ENCODE data around the gene LMAN1L. TPM values are rescaled to one million over a fixed set of nuclear protein-coding genes. Genes with fewer than 3 reads are reported as not detected.

The LMAN1L gene
- total RNA-seq, 2 donors from 2014 or later: not detected

GRCh38 chr15:74815121-74815934, 2.7 kb downstream of the LMAN1L start:
- intact Hi-C loops (cut with DNase I): no loop called here
- H3K27ac ChIP-seq: no peak overlapping the region
- no peaks in the 10 kb centered on the region for H3K36me3 ChIP-seq (replicated peaks in 1 of 2; ENCODE audit: insufficient read depth in 1 of 2, low read depth in 2 of 2)
- H3K9me3 ChIP-seq: no peaks in the 10 kb centered on the region
- ATAC-seq: peak; percentile 45
- 64 to 68% methylated on average over 9 to 10 of the region's 10 CpGs for WGBS, 2 donors
- H3K4me1 ChIP-seq: peaks cover 10% of the 10 kb centered on the region
- no peak overlapping the region for H3K4me3 ChIP-seq
- TF ChIP-seq POLR2A (IDR thresholded peaks at IDR 0.05) (no peak), CTCF (IDR thresholded peaks at IDR 0.05) (no peak)
- peak; percentile 43 to 81 (median 74) for DNase-seq
- no peaks in the 10 kb centered on the region for H3K27me3 ChIP-seq

- Histone ChIP-seq H3K27me3 (no peaks in the 10 kb centered on the region), H3K9me3 (no peaks in the 10 kb centered on the region), H3K4me1 (peaks cover 10% of the 10 kb centered on the region), H3K27ac (no peak overlapping the region), H3K4me3 (no peak overlapping the region), H3K36me3 (replicated peaks in 1 of 2; ENCODE audit: insufficient read depth in 1 of 2, low read depth in 2 of 2) (no peaks in the 10 kb centered on the region)
- intact Hi-C loops (cut with DNase I): no loop called here
- no peak for DNase-seq
- ATAC-seq: no peak
- TF ChIP-seq CTCF (IDR thresholded peaks at IDR 0.05): no peak
- no peak for TF ChIP-seq POLR2A (IDR thresholded peaks at IDR 0.05)
- WGBS, 2 donors: 89% methylated on average over 9 to 15 of the region's 15 CpGs
These were observed 3.3 kb downstream of the LMAN1L start for GRCh38 chr15:74815961-74816360.

- Histone ChIP-seq H3K27me3 (no peaks in the 10 kb centered on the region), H3K4me3 (no peak overlapping the region), H3K36me3 (replicated peaks in 1 of 2; ENCODE audit: insufficient read depth in 1 of 2, low read depth in 2 of 2) (no peaks in the 10 kb centered on the region), H3K27ac (no peak overlapping the region), H3K4me1 (peaks cover 10% of the 10 kb centered on the region), H3K9me3 (no peaks in the 10 kb centered on the region)
- DNase-seq (no peak), ATAC-seq (no peak)
- 50 to 60% methylated on average over 11 to 19 of the region's 19 CpGs for WGBS, 2 donors
- TF ChIP-seq CTCF (IDR thresholded peaks at IDR 0.05): no peak
- TF ChIP-seq POLR2A (IDR thresholded peaks at IDR 0.05): no peak
- intact Hi-C loops (cut with DNase I): no loop called here
These were observed 4.2 kb downstream of the LMAN1L start for GRCh38 chr15:74816624-74817369.

- intact Hi-C loops (cut with DNase I): no loop called here
- no peak overlapping the region for H3K4me3 ChIP-seq
- WGBS, 2 donors: 14 to 23% methylated on average over 7 to 9 of the region's 9 CpGs
- DNase-seq: peak in 3 of 4 donors; percentile 34 to 45 (median 41)
- ATAC-seq: no peak
- no peaks in the 10 kb centered on the region for H3K27me3 ChIP-seq
- no peak overlapping the region for H3K27ac ChIP-seq
- no peaks in the 10 kb centered on the region for H3K9me3 ChIP-seq
- H3K36me3 ChIP-seq (replicated peaks in 1 of 2; ENCODE audit: insufficient read depth in 1 of 2, low read depth in 2 of 2): no peaks in the 10 kb centered on the region
- TF ChIP-seq POLR2A (IDR thresholded peaks at IDR 0.05): no peak
- TF ChIP-seq CTCF (IDR thresholded peaks at IDR 0.05): peak in 3 of 7 experiments; percentile 15 to 29 (median 19)
- peaks cover 10% of the 10 kb centered on the region for H3K4me1 ChIP-seq
These were observed 4.7 kb downstream of the LMAN1L start for GRCh38 chr15:74817370-74817737.
